LNCaP clone FGC (cell line): ENCODE data around the gene EXOC2.
"Not testable (repeated sequence)": the region's sequence is repeated elsewhere in the genome, so short reads cannot be mapped to it uniquely, and the experiment has no call there.

Experiments
- DNase-seq: peaks from one replicate; pipeline ENCODE4 v3.0.0-alpha.2; 2011; ENCODE audit warnings: low read depth
- H3K4me3 ChIP-seq: 2 replicates; pipeline ENCODE4 v1.5.1; 2011; ENCODE audit warnings: mild to moderate bottlenecking, low read depth, low read length, control low read depth
- TF ChIP-seq, protein P1 (sequence below): IDR thresholded peaks from 2 replicates; pipeline ENCODE4 v1.5.1; 2012; ENCODE audit warnings: mild to moderate bottlenecking; ENCODE audit not compliant: control insufficient read depth, insufficient read depth; ENCODE audit errors: extremely low read depth

EXOC2 gene

DNA sequence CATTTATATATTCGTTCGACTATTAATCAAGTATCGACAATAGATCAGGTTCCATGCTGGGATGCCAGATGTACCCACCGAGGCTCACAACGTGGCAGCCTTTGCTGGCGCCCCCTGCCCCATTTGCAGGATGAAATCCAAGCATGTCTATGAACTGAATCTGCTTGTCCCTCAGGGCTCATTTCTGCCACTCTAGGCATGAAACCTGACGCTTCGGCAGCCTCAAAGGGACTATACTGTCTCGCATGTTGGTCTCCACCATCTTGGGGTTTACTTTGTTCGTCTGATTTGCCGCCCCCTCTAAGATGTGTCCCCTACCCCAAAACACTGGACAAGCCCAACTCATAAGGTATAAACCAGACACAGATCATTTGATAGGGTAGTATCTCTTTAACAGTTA lies 72.8 kb downstream of the EXOC2 start:
- TF ChIP-seq, protein P1, sequence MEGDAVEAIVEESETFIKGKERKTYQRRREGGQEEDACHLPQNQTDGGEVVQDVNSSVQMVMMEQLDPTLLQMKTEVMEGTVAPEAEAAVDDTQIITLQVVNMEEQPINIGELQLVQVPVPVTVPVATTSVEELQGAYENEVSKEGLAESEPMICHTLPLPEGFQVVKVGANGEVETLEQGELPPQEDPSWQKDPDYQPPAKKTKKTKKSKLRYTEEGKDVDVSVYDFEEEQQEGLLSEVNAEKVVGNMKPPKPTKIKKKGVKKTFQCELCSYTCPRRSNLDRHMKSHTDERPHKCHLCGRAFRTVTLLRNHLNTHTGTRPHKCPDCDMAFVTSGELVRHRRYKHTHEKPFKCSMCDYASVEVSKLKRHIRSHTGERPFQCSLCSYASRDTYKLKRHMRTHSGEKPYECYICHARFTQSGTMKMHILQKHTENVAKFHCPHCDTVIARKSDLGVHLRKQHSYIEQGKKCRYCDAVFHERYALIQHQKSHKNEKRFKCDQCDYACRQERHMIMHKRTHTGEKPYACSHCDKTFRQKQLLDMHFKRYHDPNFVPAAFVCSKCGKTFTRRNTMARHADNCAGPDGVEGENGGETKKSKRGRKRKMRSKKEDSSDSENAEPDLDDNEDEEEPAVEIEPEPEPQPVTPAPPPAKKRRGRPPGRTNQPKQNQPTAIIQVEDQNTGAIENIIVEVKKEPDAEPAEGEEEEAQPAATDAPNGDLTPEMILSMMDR: no peak
- no peak overlapping the region for H3K4me3 ChIP-seq
- DNase-seq: no peak

DNA sequence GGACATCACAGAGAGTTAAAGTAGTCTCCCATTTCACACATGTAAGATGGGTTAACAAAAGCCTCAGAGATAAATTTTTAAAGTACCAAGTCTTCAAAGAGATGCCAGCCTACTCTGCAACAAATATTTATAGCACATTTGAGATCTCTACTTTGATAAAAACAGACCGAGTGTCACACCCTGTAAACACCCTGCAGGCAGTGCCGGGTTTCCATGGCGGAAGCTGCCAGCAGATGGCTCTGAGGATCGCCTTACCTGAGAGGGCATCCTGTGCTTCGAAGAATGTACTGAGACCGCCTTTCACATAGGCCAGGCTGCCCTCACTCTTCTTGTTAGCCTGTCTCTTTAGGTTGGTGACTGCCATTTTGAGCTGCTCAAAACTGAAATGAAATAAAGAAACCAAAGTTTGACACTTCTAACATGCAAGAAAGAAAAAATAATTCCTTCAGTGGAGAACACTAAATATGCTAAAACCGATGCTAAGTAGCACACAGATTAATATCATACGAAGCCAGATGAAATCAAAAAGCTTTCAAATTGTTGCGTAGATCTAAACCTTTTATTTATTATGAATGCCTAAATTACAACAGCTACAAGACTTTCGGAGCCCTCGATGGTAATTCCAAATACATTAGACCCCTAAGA lies 75.4 kb downstream of the EXOC2 start:
- H3K4me3 ChIP-seq: no peak overlapping the region
- peak; percentile 77 for DNase-seq
- TF ChIP-seq, protein P1: peak; percentile 81

DNA sequence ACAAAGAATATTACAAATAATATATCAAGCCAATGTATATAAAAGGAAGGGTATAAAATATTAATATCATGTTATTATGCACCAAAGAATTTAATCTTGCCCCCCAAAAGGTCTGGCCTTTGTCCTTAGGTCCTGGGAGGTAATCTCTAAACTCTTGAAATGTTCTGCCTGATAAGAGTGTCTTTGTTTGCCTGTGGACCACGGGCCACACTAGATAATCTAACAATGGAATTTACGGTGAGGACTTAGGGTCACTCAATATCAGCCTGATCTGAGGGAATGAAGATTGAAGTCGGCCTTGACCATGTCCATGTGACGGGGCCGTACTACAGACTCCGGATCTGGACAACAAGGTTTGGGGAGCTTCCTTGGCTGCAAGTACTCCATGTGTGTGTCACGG lies 79.0 kb downstream of the EXOC2 start:
- TF ChIP-seq, protein P1: no peak

DNA sequence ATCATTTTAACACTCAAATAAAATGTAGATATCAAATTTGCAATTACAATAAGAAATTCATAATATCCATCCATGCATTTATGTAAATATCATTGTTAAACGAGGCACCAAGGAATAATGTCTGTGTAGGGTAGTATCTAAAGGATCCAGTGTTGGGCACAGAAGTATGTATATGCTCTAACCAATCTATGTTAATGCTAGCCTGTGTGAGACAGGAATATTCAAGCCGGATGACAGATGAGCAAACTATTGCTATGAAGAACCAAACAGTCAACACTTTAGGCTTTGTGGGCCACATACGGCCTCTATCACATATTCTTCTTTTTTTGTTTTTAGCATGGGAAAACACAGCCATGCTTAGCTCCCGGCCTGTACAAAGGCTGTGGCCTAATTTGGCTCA lies 81.0 kb downstream of the EXOC2 start:
- H3K4me3 ChIP-seq: no peak overlapping the region
- TF ChIP-seq, protein P1: no peak
- DNase-seq: no peak

More for the DNA sequence above, 79.0 kb downstream of the EXOC2 start:
- DNase-seq: no peak
- no peak overlapping the region for H3K4me3 ChIP-seq

DNA sequence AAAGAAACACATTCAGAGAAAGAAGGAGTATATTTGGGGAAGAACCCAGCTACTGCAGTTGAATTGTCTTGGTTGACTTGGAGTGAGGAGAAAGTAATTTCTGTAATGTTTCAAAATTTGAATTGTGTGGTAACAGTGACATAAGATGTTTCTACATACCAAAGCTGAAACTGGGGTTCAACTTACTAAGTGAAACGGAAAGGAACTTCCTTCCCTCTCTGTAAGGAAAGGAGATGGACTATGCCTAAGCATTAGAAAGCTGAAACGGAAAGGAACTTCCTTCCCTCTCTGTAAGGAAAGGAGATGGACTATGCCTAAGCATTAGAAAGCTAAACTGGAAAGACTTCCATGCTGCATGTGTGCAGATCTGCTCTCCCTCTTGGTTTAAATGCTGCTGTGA lies 82.1 kb downstream of the EXOC2 start:
- no peak for DNase-seq
- TF ChIP-seq, protein P1: no peak
- H3K4me3 ChIP-seq: no peak overlapping the region

DNA sequence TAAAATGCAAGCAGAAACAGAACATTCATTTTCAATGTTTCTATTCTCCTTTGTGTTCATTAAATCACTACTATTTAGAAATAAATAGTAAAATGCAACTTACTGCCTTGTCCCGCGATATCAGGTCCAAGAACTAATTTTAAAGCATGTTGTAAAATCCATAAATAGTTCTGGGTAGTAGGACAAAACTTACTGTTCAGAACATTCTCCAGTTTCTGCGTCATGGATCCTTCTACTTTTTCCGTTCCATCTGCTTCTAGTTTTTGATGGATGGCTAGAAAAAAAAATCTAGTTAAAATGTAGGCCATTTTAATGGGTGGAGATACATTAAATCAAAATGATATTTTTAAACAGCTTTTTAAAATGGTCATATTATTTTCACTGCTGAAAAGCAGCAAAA lies 83.0 kb downstream of the EXOC2 start:
- no peak for DNase-seq
- TF ChIP-seq, protein P1: no peak
- no peak overlapping the region for H3K4me3 ChIP-seq

DNA sequence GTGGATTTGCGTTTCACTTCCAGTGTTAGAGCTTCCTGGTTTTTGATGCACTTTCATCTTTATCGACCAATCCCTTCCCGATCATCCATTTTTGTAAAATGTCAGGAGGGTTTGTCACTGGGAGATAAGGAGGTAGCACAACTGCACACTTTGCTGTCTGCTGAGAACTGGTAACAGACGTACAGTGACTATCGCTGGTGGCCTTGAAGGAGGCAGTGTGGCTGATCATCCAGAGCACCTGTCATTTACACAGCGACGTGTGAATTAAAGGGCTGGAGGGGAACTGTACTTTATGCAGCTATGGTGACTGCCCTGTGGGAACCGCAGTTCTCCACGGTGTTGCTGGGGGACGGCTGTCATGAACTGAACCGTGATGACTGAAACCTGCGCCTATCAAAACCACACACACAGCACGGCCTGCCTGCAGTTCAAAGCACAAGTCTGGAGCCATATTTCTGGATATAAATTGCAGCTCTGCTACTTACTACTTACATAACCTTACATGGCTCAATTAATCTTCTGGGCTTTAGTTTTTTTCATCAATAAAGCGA lies 86.0 kb downstream of the EXOC2 start:
- TF ChIP-seq, protein P1: no peak
- H3K4me3 ChIP-seq: no peak overlapping the region
- DNase-seq: no peak

DNA sequence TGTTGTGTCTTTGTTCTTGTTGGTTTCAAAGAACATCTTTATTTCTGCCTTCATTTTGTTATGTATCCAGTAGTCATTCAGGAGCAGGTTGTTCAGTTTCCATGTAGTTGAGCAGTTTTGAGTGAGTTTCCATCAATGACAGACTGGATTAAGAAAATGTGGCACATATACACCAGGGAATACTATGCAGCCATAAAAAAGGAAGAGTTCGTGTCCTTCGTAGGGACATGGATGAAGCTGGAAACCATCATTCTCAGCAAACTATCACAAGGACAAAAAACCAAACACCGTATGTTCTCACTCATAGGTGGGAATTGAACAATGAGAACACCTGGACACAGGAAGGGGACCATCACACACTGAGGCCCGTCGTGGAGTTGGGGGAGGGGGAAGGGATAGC lies 87.0 kb downstream of the EXOC2 start:
- not testable (repeated sequence) for H3K4me3 ChIP-seq, DNase-seq
